GM18870 (cell line): ENCODE results near the gene GUCA2A.

Experiments used
- ATAC-seq: cut with Tn5 transposase; IDR thresholded peaks from one replicate; pipeline ENCODE4 v1.9.1; 2021; ENCODE audit warnings: moderate library complexity; ENCODE audit not compliant: unreplicated experiment

The GUCA2A gene

GRCh38 chr1:42155362-42155761 is 9.2 kb downstream of the GUCA2A start:
- ATAC-seq, result no peak

- no peak for ATAC-seq
Observed at GRCh38 chr1:42154685-42155084, 9.9 kb downstream of the GUCA2A start.

GRCh38 chr1:42153624-42154023 is 10.9 kb downstream of the GUCA2A start:
- ATAC-seq, result no peak

GRCh38 chr1:42152907-42153600 is 11.5 kb downstream of the GUCA2A start, which contains the start of gene GUCA2B:
TSS of gene GUCA2B (plus strand) at chr1:42153410. CDS start at chr1:42153451, 41 bp downstream.
- no peak for ATAC-seq

DNA sequence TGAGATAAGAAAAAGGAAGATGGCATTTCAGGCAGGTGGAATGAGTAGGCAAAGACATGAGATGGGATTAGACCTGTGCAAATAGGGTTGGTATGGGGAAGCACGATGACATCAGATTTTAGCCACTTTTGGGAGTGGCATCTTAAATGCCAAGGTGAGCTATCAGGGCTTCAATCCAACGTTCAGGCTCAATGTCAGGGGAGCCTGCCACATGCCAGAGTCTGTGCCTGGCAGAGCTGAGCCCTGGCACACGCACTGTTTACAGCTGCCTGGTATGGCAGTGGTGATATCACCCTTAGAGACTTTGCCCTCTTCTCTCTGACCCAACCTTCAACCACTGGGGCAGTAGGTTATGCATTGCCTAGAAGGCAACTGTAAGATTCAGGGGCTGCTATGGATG is 12.4 kb downstream of the GUCA2A start:
- no peak for ATAC-seq

- no peak for ATAC-seq
Observed at GRCh38 chr1:42150651-42151050, 13.9 kb downstream of the GUCA2A start.

DNA sequence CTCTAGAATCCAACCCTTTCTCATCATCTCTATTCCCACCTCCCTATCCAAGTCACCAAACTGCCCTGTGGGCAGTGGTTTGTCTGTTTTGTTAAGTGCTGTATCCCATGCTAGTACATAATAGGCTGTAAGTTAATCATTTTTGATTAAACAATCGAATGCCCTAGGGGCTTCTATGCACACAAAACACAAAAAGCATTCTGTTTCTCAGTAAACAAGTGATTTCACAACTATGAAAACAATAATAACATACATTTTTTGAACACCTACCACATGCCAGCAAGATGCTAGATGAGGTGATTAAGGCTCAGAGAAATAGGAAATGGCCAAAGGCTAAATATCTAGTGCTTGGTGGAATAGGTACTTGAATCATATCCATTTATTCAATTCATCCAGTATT is 16.4 kb downstream of the GUCA2A start:
- ATAC-seq, result no peak

DNA sequence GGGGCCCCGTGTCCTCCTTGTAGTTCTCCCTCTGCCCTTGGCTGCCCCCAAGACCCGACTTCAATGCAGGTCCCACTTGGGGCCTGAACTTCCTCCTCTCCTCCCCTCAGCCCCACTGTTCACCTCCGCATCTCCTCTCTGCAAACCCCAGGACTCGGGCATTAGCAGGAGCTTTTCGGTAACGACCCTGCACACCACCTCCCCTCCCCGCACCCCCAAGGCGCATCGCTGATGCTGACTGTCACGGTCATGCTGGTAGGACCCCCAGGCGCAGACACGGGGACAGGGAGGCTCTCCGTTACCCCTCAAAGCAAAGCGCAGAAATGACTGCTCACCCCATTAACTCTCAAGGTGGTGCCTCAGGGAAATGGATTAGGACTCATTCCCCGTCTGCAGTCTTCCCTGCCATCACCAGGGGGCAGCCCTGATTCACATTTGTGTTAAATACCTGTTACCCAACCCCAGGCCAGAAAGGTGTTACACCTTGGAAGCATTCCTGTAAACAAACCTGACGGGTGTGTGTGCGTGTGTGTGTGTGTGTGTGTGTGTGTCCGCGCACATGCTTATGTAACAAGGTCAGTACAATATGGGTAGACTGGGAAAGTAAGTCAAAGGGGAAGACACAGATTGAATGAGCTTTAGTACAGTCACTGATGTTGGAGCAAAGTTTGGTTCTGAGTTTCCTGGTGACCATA is 17.8 kb downstream of the GUCA2A start:
- ATAC-seq, result no peak

DNA sequence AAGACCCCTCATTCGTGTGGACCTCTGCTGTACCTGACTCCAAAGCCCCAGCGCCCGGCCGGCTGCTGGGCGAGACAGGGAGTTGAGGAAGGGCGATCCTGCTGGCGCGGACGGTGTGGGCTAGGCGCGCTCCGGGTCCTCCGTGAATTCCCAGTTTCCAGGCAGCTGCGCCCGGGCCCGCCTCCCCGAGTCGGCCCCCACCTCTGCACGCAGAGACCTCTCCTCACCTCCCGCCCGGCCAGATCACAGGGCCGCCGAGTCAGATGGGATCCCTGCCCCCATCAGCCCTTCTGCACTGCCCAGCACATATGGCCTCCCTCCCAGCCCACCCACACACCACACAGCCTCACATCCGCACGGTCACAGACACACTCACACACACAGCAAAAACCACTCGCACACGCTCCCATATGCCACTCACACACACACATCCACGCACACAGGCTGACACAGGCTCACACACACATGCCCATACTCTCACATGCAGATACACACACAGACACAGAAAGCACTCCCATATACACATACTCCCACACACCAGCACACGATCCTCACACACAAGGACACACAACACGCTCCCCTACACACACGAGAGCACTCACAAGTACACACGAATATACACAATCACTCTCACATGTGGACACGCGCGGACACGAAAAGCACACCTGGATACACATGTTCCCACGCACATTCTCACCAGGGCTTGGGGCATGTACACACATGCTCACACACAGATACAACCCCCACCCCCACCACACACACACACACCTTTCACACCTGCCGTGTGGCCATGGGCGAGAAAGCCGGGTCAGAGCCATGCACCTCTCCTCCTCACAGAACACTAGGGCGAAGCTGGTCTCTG is 18.6 kb downstream of the GUCA2A start:
- no peak for ATAC-seq

DNA sequence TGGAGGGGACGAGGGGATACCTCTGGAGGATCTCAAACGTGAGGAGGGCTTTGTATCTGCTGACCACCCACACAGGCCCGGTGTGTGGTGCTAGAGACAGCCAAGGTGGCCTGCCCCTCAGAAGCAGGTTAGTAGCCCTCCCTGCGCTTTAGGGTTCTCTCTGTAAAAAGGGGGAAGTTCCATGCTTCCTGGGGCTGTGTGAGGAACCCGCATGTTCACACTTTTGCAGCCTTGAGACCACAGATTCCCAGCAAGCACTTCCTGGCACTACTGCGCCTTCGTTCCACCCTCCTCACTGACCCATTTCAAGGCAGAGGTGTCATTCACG is 19.2 kb downstream of the GUCA2A start:
- no peak for ATAC-seq

DNA sequence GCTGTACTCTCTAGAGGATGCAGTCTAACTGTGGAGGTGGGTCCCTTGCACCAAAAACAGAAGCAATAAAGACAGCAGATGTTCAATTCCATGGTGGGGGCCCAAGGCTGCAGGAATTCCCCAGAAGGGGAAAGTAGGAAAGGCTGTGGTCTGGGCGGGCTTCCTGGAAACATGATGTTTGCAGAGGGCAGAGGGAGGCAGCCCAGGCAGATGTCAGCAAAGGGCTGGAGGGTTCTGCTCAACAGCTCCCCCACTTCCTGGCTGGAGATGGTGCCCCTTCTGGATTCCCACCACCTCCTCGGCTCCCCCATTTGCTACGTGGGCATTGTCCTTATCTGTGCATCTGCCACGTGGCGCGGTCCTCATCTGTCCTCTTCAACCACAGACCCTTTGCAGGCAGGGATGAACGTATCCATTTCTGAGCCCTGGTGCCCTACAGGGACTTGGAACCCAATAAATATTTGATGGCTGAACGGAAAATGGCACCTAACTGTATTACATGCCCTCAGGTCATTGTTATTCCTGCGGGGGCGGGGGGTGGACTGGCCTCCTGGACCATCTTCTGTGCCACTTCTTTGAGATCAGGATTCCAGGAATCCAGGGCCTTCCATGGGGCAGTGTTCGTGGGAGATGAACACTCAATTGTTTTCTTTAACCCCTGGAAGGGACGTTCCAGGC is 19.7 kb downstream of the GUCA2A start:
- no peak for ATAC-seq

DNA sequence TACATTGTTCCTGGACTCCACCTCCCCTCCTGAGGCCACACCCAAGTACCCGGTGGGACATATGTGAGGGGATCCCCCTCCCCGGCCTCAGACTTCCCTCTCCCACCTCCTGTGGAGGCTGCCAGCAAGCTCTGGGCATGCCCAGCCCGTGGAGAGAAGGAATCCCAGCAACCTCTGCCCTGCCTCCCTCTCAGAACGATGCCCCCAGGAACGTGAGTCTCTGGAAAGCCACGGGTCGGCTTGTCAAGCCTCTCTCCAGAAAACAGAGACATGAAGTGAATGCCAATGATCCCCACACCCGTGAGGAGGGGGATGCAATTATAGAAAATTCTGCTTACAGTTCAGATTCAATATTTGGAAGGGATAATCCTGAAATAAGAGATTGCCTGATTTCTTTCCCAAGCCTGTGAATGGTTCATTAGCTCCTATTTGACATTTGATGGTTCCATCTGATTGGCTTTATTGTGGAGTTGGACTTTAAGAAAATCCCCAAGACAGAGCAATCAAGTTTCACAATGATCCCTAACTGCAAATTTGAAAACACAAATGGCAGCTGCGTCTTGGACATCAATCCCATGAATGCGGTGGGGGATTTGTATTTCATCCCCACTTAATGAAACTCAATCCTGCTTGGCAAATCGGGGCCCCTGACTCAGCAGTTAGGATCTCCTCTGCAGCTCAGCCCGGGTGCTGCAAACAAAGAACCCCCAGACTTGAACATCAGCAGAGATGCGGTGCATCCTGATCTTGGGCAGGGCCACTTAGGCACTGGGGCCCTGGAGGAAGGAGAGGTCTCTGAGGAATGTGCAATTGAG is 20.4 kb downstream of the GUCA2A start:
- ATAC-seq, result no peak

GRCh38 chr1:42142894-42143675 is 21.5 kb downstream of the GUCA2A start:
- no peak for ATAC-seq

GRCh38 chr1:42141978-42142377 is 22.6 kb downstream of the GUCA2A start:
- no peak for ATAC-seq

GRCh38 chr1:42140191-42140590 is 24.4 kb downstream of the GUCA2A start:
- ATAC-seq, result no peak

- no peak for ATAC-seq
Observed at GRCh38 chr1:42139444-42139843, 25.1 kb downstream of the GUCA2A start.

GRCh38 chr1:42138586-42138985 is 26.0 kb downstream of the GUCA2A start:
- ATAC-seq, result no peak

DNA sequence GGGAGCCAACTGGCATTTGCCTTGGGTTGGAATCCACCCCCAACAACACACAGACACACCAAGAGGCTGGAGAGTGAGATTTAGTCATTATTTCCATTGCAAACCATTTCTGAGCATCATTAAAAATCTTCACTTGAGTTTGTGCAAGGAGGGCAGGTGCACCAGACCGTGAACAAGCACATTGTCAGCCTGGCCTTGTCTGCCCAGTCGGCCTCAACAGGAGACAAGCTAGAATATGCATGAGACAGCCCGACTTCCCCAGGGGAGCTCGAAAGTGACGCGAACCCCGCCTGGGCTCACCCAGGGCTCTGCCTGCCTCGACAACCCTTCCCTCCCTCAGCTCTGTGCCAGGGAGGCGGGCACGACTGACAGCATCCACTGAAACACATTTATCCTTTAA is 26.8 kb downstream of the GUCA2A start:
- ATAC-seq, result no peak

DNA sequence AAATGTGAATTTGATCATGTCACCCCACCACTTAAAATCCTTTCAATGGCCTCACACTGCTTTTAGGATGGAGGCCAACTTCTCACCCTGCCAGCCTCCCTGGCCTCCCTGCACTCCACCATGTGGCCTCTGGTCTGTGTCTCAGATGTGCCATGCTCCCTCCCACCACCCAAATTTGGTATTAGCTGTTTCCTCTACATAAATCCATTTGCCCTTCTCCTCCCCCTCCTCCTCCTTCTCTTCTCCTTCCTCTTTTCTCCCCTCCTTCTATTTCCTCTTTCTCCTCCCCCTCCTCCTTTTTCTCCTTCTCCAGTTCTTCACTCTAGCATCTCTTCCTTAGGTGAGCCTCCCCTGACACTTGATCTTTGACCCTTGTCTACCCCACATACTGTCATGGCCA is 28.1 kb downstream of the GUCA2A start:
- ATAC-seq, result no peak

DNA sequence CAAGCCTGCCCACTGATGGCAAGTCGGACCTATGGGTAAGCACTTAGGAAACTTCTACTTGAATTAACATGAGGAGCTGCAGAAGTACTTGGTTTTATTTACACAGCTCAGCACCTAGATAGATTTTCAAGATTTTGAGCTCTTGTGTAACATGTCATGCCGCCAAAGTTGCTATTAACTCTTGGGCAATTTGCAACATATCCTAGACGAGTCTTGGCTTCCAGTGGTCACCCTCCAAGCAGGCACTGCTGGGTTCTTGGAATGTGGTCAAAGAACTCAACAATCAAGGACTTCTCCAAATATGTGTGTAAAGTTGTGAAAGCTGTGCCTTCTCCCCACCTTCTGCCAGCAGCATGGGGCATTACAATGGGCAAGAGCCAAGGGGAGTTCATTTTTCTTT is 29.1 kb downstream of the GUCA2A start:
- no peak for ATAC-seq
